ENCODE measurements around the gene DPYSL5.

DPYSL5 gene

GRCh38 chr2:26970928-26971627 is 123.1 kb downstream of the DPYSL5 start:
- TF ChIP-seq CTCF (IDR thresholded peaks at IDR 0.05): no peak

GRCh38 chr2:26971911-26972786 is 124.2 kb downstream of the DPYSL5 start:
- TF ChIP-seq CTCF (IDR thresholded peaks at IDR 0.05): no peak

GRCh38 chr2:26974352-26974751 is 126.4 kb downstream of the DPYSL5 start:
- no peak for TF ChIP-seq CTCF (IDR thresholded peaks at IDR 0.05)

- TF ChIP-seq CTCF (IDR thresholded peaks at IDR 0.05): no peak
Observed at GRCh38 chr2:26975102-26975501, 127.2 kb downstream of the DPYSL5 start.

- no peak for TF ChIP-seq CTCF (IDR thresholded peaks at IDR 0.05)
Observed at GRCh38 chr2:26975656-26976055, 127.7 kb downstream of the DPYSL5 start.

- TF ChIP-seq CTCF (IDR thresholded peaks at IDR 0.05): no peak
Observed at GRCh38 chr2:26976237-26976636, 128.3 kb downstream of the DPYSL5 start.

GRCh38 chr2:26977012-26977411 is 129.1 kb downstream of the DPYSL5 start:
- no peak for TF ChIP-seq CTCF (IDR thresholded peaks at IDR 0.05)

Measured in LNCAP (cell line).